Loucy (cell line): ENCODE data around the gene AGGF1.

Experiments used
- H2AFZ ChIP-seq: fragments of 200-600 bp; sonication (generic); 2 replicates; pipeline ENCODE4 v1.6.0; 2016; ENCODE audit warnings: antibody characterized with exemption, mild to moderate bottlenecking, low read length, moderate library complexity
- H3F3A ChIP-seq: fragments of 200-600 bp; 2 replicates; pipeline ENCODE4 v1.6.0; 2016; ENCODE audit warnings: antibody characterized with exemption, low read depth, mild to moderate bottlenecking
- H3K27me3 ChIP-seq: fragments of 200-600 bp; sonication (generic); 2 replicates; pipeline ENCODE4 v1.6.1; 2014; ENCODE audit warnings: low read length, mild to moderate bottlenecking; ENCODE audit not compliant: insufficient read depth, poor library complexity, severe bottlenecking
- H3K36me3 ChIP-seq: fragments of 200-600 bp; sonication (generic); 2 replicates; pipeline ENCODE4 v1.6.1; 2016; ENCODE audit warnings: low read length; ENCODE audit not compliant: insufficient read depth
- H3K4me1 ChIP-seq: fragments of 200-600 bp; sonication (generic); 2 replicates; pipeline ENCODE4 v1.5.1; 2014; ENCODE audit warnings: low read length, mild to moderate bottlenecking; ENCODE audit not compliant: insufficient read depth, poor library complexity, severe bottlenecking
- H3K4me2 ChIP-seq: fragments of 200-600 bp; sonication (generic); 2 replicates; pipeline ENCODE4 v1.6.0; 2014; ENCODE audit warnings: antibody characterized with exemption, low read length, low read depth, mild to moderate bottlenecking; ENCODE audit not compliant: poor library complexity, severe bottlenecking
- H3K4me3 ChIP-seq: fragments of 200-600 bp; sonication (generic); 2 replicates; pipeline ENCODE4 v1.5.1; 2014; ENCODE audit warnings: low read length, mild to moderate bottlenecking, mixed read lengths; ENCODE audit not compliant: poor library complexity, severe bottlenecking
- H3K79me2 ChIP-seq: fragments of 200-600 bp; sonication (generic); 2 replicates; pipeline ENCODE4 v1.6.1; 2014; ENCODE audit warnings: low read length; ENCODE audit not compliant: insufficient read depth
- H3K9ac ChIP-seq: fragments of 200-600 bp; sonication (generic); 2 replicates; pipeline ENCODE4 v1.6.0; 2014; ENCODE audit warnings: mild to moderate bottlenecking, low read depth, low read length, moderate library complexity; ENCODE audit not compliant: poor library complexity, severe bottlenecking
- H3K9me2 ChIP-seq: fragments of 200-600 bp; sonication (generic); replicated peaks from 2 replicates; pipeline ENCODE4 v1.6.1; 2016; ENCODE audit warnings: low read depth, low read length, mixed read lengths
- H3K9me3 ChIP-seq: fragments of 200-600 bp; sonication (generic); 2 replicates; pipeline ENCODE4 v1.6.1; 2014; ENCODE audit warnings: mild to moderate bottlenecking, antibody characterized with exemption, low read length, low read depth; ENCODE audit not compliant: insufficient read depth
- H4K20me1 ChIP-seq: fragments of 200-600 bp; sonication (generic); 2 replicates; pipeline ENCODE4 v1.6.0; 2014; ENCODE audit warnings: antibody characterized with exemption, low read length, mild to moderate bottlenecking; ENCODE audit not compliant: insufficient read depth, poor library complexity, severe bottlenecking
- EZH2phosphoT487 ChIP-seq: fragments of 200-600 bp; IDR thresholded peaks from 2 replicates; pipeline ENCODE4 v1.6.1; 2018; ENCODE audit warnings: antibody characterized with exemption, mild to moderate bottlenecking, moderate library complexity, borderline replicate concordance
- TF ChIP-seq, protein P1 (sequence below): fragments of 200-600 bp; sonication (generic); conservative IDR thresholded peaks from 2 replicates; pipeline ENCODE4 v1.5.1; 2014; ENCODE audit warnings: mild to moderate bottlenecking, antibody characterized with exemption, low read length

Gene AGGF1

DNA sequence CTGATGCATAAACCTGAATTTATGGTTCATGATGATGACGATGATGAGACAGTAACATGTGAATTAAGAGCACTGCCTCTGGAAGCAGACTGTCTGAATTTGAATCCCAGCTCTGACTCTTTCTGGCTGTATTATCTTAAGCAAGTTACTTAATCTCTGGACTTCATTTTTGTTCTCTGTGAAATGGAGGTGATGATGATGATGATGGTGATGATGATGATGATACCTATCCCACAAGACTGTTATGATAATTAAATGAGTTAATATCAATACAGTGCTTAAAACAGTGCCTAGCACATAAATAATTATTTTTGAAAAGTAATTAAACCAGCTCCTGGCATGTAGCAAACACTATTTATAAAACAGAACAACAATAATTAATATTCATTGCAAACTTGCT is 13.2 kb upstream of the AGGF1 start:
- Histone ChIP-seq H3K36me3 (no peaks in the 10 kb centered on the region), H3K27me3 (no peaks in the 10 kb centered on the region), H3K9me2 (no peaks in the 10 kb centered on the region), H3F3A (no peaks in the 10 kb centered on the region), H3K4me3 (no peak overlapping the region), H4K20me1 (no peaks in the 10 kb centered on the region), H3K4me1 (peaks cover 3% of the 10 kb centered on the region), H2AFZ (no peak overlapping the region), H3K4me2 (no peak overlapping the region), H3K9me3 (no peaks in the 10 kb centered on the region), H3K79me2 (no peaks in the 10 kb centered on the region), H3K9ac (no peak overlapping the region)
- no peak for TF ChIP-seq EZH2phosphoT487
- TF ChIP-seq, protein P1, sequence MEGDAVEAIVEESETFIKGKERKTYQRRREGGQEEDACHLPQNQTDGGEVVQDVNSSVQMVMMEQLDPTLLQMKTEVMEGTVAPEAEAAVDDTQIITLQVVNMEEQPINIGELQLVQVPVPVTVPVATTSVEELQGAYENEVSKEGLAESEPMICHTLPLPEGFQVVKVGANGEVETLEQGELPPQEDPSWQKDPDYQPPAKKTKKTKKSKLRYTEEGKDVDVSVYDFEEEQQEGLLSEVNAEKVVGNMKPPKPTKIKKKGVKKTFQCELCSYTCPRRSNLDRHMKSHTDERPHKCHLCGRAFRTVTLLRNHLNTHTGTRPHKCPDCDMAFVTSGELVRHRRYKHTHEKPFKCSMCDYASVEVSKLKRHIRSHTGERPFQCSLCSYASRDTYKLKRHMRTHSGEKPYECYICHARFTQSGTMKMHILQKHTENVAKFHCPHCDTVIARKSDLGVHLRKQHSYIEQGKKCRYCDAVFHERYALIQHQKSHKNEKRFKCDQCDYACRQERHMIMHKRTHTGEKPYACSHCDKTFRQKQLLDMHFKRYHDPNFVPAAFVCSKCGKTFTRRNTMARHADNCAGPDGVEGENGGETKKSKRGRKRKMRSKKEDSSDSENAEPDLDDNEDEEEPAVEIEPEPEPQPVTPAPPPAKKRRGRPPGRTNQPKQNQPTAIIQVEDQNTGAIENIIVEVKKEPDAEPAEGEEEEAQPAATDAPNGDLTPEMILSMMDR, result no peak

DNA sequence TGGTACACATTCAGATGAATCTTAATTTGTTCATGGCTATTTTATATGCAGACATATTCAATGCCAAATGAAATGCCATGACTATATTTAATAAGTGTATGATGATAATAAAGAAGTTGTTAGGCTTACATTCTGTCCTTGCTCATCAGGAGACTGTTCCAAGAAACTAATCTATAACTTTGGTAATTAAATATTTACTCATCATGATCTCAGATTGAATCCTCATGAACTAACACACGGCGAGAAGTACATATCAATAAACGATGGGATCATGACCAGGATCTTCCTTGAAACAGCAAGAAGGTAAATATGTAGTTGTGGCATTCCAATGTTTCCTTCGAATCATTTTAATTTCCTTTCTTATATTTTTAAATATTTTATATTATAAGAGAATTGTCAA is 12.5 kb upstream of the AGGF1 start:
- H3K36me3 ChIP-seq, result no peaks in the 10 kb centered on the region

DNA sequence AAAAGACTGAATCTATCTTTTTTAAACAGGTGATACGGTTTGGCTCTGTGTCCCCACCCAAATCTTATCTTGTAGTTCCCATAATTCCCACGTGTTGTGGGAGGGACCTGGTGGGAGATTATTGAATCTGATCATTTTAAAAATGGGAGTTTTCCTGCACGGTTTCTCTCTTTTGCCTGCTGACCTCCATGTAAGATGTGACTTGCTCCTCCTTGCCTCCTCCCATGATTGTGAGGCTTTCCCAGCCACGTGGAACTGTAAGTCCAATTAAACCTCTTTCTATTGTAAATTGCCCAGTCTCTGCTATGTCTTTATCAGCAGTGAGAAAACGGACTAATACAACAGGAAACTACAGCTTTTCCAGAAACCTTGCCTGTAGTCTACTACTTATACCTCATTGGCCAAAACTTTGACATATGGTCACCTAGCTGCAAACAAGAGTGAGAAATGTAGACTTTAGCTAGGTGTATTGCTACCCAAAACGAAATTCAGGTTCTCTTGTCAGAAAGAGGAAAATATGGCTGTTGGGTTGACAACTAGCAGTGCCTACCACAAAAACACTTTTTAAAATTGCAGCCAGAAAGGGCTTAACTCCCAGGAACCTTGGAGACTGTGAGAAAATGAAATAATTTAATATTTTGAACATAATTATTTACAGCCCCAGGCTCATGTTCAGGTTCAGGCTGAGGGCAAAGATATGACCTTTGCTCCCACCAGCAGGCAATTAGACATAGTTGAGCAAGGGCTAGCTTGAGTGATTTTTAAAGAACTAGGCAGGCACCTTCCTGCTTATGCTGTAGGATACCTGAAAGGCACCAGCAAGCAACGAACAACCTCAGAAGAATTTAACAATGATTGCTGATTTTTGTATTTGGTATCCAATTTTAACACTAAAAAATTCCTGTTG is 7.4 kb upstream of the AGGF1 start:
- H3F3A ChIP-seq, result no peaks in the 10 kb centered on the region
- no peaks in the 10 kb centered on the region for H3K4me1 ChIP-seq
- peaks cover 32% of the 10 kb centered on the region for H3K27me3 ChIP-seq
- H3K79me2 ChIP-seq, result no peaks in the 10 kb centered on the region
- no peaks in the 10 kb centered on the region for H3K9me3 ChIP-seq
- H3K9me2 ChIP-seq, result no peaks in the 10 kb centered on the region
- TF ChIP-seq, protein P1, result no peak
- TF ChIP-seq EZH2phosphoT487, result no peak
- H4K20me1 ChIP-seq, result no peaks in the 10 kb centered on the region
- H3K4me2 ChIP-seq, result no peak overlapping the region
- H2AFZ ChIP-seq, result no peak overlapping the region
- H3K4me3 ChIP-seq, result no peak overlapping the region
- no peak overlapping the region for H3K9ac ChIP-seq
- H3K36me3 ChIP-seq, result no peaks in the 10 kb centered on the region

More for the DNA sequence above, 12.5 kb upstream of the AGGF1 start:
- Histone ChIP-seq H4K20me1 (no peaks in the 10 kb centered on the region), H3K4me1 (no peaks in the 10 kb centered on the region), H3K4me3 (no peak overlapping the region), H3K79me2 (no peaks in the 10 kb centered on the region), H3F3A (no peaks in the 10 kb centered on the region), H2AFZ (no peak overlapping the region), H3K9ac (no peak overlapping the region), H3K9me2 (no peaks in the 10 kb centered on the region), H3K27me3 (no peaks in the 10 kb centered on the region), H3K4me2 (no peak overlapping the region), H3K9me3 (no peaks in the 10 kb centered on the region)
- TF ChIP-seq, protein P1, result no peak
- TF ChIP-seq EZH2phosphoT487, result no peak
